Stimulated activated naive CD8-positive, alpha-beta T cell treated with anti-CD3 and anti-CD28 coated beads, Interleukin-15, Interleukin-2, amounts not matched to agents 100 U/mL and 50 U/mL, for 24 hours (primary cell): ENCODE data around the gene MYH6.
"Not testable (repeated sequence)": the region's sequence is repeated elsewhere in the genome, so short reads cannot be mapped to it uniquely, and the experiment has no call there.

Source experiments
- ATAC-seq: fragments of 150-1000 bp; cut with Tn5 transposase; one replicate; pipeline ENCODE4 v1.10.0; 2021
- DNase-seq: peaks from one replicate; pipeline ENCODE4 v3.0.0; 2021

Gene MYH6

DNA sequence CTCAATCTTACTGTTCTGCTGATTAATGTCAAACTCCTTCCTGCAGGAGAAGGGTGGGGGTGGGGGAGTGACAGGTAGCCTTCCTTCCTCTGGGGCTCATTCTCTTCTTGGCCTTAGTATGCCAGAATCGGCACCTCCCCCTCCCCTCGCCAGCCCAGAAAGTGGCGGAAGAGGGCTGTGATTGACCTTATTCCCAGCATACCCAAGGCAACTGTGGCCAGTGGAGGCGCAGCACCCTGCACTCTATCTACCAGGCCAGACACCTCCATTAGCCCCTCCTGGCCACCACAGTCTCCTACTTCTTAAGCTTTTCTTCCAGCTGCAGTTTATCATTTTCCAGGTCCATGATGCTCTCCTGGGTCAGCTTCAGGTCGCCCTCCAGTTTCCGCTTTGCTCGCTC lies 15.5 kb downstream of the MYH6 start:
- no peak for ATAC-seq
- no peak for DNase-seq

DNA sequence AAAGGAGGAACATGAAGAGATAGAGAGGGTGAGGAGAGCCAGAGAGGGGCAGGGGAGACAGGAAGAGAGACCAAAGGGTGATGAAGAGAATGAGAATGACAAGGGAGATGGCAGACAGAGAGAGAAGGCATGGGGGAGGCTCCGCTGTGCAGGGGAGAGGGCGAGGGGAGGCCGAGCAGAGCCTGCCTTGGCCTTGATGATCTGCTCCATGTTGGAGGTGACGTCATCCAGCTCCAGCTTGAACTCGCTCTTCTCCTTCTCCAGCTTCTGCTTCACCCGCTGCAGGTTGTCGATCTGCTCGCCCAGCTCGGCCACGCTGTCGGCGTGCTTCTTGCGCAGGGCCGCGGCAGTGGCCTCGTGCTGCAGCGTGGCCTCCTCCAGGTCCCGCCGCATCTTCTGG lies 18.2 kb downstream of the MYH6 start:
- not testable (repeated sequence) for ATAC-seq, DNase-seq

DNA sequence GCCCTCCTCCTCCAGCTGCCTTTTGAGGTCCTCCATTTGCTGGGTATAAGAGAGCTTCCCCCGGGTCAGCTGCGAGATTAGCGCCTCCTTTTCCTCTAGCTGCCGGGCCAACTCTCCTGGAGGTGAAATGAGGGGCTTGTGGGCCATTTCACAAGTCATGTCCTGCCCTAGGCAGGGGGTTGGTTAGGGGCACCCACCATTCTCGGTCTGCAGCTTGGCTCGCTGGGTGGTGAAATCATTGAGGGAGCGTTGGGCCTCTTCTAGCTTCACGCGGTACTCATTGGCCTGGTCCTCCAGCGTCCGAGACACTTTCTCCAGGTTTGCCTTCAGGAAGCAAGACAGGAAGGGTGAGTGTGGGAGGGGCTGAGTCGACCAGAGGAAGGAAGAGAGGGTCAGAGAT lies 18.7 kb downstream of the MYH6 start:
- ATAC-seq (no peak), DNase-seq (no peak)

DNA sequence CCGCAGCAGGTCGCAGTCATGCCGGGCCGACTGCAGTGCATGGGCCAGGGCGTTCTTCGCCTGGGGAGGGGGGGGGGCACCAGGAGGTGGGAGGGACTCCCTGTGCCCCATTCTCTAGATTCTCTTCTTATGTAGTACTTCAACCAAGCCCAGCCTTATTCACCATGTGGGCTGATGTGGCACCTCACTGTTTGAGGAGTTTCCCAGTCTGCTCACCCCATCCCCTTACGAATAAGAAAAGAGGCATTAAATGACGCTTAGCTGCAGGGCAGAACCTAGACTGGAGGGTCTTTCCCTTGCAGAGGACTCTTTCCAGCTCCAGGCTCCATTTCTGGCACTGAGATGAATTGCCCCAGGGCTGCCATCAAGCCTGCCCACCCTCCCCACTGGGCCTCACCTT lies 19.1 kb downstream of the MYH6 start:
- no peak for ATAC-seq
- DNase-seq: no peak

DNA sequence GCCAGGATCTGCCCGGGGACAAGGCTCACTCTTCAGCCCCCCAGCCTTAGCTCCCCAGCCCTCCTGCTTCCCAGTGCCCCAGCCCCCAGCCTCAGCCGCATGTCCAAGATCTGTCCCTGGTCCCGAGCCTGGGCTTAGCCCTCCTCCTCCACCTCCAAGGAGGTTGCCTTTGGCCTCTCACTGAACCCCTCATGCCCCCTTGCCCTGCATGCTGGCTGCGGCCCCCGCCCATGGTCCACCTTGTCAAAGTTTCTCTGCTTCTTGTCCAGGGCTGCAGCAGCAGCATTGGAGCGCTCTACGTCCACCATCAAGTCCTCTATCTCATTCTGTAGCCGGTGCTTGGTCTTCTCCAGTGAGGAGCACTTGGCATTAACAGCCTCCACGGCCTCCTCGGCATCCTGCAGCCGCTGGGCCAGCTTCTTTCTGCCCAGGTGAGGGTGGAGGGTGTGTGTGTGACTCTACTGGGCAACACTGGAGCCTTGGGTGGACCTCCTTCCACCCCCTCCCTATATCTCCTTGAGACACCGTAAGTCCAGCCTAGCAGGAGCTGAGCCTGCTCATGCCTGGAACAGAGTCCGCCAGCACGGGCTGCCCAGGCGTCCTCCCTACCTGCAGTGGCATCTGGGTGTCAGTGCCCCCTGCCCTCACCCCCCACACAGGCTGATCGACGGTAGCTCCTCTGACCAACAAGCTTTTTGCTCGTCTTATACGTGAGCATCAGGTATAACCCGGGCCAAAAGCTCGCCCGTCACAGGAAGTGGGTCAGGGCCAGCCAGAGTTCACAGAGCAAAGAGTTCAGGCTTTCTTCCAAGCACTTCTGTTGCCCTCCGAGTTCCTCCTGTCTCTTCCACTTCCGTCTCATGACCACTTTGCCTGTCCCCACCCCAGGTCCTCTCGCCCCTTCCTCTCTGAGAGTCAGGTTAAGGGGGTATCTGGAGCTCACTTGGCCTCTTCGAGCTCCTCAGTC lies 19.9 kb downstream of the MYH6 start:
- DNase-seq (no peak), ATAC-seq (no peak)

DNA sequence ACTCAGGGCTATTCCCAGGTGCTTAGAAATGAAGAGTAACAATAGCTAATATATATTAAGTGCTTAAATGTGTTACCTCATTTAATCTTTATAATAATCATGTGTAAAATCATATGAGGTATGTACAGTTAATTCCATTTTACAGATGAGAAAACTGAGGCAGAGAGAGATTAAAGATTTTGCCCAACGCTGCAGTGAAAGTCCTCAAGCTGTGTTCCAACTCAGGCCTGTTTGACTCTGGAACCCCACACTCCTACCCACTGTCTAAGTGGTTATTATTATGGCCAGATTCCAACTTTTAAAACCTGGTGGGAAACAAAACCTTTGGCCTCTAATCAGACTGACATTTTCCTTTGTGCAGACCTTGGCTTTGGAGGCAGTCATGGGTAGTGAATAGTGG lies 21.1 kb downstream of the MYH6 start:
- no peak for DNase-seq
- ATAC-seq: no peak

DNA sequence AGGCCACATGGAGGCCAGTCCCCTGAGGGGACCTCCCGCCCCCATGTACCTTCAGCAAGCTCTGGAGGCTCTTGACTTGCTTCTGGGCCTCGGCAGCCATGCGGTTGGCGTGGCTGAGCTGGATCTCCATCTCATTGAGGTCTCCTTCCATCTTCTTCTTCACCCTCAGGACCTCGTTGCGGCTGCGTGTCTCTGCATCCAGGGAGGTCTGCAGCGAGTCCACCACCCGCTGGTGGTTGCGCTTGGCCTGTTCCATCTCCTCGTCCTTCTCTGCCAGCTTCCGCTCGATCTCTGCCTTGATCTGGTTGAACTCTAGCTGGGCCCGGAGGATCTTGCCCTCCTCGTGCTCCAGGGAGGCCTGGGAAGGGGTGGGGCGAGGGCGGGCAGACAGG lies 21.8 kb downstream of the MYH6 start:
- ATAC-seq, DNase-seq: not testable (repeated sequence)

DNA sequence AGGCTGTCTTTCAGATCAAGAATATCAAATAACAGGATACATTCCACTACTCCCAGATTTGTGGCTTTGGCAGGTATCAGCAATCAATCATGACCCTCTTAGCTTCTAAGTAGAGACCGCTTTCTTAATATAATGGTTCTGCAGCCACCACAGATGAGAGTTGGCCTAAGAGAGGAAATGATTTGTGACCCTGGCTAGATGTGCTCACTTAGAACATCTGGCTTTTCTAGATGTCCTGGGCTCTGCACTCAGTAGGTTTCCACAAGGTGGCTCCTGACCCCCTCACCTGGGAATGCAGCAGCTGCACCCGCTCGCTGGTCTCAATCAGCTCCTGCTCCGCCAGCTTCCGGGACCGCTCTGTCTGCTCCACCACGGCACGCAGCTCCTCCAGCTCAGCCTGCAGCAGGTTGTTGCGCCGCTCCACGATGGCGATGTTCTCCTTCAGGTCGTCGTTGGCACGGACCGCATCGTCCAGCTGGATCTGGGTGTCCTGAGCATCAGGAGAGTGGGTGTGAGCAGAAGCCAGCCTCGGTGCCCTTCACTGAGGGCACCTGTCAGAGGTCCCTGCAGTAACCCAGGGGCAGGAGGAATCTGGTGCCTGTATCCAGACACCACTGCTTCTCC lies 22.3 kb downstream of the MYH6 start:
- no peak for ATAC-seq
- no peak for DNase-seq

GRCh38 chr14:23385244-23385641 lies 22.8 kb downstream of the MYH6 start:
- DNase-seq (no peak), ATAC-seq (no peak)

DNA sequence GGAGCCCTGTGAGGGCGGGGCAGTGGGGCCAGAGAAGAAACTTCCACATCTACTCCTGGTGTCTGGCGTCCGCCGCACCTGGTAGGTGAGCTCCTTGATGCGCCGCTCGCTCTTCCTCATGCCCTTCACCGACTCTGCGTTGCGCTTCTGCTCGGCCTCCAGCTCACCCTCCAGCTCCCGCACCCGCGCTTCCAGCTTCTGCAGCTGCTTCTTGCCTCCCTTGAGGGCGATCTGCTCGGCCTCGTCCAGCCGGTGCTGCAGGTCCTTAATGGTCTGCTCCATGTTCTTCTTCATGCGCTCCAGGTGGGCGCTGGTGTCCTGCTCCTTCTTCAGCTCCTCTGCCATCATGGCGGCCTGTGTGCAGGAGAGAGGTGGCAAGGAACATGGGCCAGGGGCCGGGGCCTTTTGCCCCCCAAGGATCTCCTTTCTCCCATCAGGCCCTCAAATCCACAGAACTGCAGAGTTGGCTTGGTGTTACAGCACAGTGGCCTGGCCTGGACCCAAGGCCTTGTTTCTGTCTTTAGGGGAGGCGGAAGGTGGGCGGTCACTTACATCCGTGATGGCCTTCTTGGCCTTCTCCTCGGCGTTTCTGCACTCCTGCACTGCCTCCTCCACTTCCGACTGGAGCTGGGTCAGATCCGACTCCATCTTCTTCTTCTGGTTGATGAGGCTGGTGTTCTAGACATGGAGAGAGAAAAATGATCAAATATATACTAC lies 23.6 kb downstream of the MYH6 start:
- ATAC-seq (no peak), DNase-seq (no peak)

DNA sequence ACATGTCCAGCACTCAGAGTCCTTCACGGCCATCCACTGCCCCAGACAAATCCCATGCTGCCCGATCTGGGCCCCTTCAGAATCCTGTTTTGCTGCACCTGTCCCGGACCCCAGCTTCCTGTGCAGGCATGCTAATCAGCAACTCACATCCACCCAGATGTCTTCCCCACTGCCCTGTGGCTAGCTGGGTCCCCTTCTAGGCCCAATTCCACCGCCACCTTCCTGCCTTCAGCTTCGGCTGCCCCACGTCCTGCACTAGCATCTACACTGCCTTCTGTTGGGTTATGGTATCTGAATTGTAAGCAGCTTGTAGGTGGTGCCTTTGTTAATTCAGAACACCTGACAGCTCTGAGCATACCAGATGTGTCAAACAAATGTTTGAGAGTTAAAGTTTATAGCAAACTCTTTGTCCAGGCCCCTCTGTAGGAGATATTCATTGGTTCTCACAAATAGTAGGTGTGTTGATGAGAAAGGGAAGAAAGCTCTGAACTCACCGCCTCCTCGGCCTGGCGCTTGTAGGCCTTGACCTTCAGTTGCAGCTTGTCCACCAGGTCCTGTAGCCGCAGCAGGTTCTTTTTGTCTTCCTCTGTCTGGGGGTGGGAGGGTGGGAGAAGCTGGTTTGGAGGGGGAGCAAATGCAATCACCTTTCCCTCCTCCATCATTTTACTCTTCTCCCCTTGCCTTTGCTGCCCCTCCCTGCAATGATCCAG lies 25.2 kb downstream of the MYH6 start:
- no peak for ATAC-seq
- no peak for DNase-seq

DNA sequence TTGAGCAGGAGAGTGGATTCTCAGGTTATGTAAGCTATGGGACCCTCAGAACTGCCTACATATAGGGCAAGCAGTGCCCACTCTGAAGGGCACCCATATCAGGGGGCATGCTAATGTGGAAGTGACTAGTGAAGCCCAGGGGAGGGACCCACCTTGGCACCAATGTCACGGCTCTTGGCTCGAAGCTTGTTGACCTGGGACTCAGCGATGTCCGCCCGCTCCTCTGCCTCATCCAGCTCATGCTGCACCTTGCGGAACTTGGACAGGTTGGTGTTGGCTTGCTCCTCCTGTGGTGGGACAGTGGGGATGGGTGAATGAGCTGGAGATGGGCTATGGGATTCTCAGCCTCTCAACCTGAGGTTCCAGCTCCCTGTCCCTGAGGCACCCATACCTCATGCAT lies 25.8 kb downstream of the MYH6 start:
- ATAC-seq (no peak), DNase-seq (no peak)

GRCh38 chr14:23381871-23382270 lies 26.2 kb downstream of the MYH6 start:
- DNase-seq: no peak
- no peak for ATAC-seq

DNA sequence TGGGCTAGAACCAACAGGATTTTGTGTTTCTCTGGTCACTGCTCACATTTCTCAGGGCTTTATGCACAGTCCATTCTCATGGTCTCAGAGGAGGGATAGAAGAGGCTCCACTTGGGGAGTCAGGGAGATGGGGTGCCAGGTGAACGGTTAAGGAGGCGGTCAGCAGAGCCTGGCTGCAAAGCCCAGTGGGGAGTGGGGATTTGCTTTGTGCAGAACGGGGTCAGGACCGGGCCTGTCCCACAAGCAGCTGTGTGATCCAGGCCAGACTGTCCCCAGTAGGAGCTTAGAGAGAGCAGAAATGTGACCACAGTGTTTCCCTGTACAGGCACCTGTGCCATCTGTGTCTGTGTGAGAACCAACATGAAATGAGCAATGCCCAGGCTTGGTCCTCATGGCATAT lies 27.1 kb downstream of the MYH6 start:
- ATAC-seq (no peak), DNase-seq (no peak)

GRCh38 chr14:23380197-23380914 lies 27.7 kb downstream of the MYH6 start:
- ATAC-seq: no peak
- DNase-seq: no peak

DNA sequence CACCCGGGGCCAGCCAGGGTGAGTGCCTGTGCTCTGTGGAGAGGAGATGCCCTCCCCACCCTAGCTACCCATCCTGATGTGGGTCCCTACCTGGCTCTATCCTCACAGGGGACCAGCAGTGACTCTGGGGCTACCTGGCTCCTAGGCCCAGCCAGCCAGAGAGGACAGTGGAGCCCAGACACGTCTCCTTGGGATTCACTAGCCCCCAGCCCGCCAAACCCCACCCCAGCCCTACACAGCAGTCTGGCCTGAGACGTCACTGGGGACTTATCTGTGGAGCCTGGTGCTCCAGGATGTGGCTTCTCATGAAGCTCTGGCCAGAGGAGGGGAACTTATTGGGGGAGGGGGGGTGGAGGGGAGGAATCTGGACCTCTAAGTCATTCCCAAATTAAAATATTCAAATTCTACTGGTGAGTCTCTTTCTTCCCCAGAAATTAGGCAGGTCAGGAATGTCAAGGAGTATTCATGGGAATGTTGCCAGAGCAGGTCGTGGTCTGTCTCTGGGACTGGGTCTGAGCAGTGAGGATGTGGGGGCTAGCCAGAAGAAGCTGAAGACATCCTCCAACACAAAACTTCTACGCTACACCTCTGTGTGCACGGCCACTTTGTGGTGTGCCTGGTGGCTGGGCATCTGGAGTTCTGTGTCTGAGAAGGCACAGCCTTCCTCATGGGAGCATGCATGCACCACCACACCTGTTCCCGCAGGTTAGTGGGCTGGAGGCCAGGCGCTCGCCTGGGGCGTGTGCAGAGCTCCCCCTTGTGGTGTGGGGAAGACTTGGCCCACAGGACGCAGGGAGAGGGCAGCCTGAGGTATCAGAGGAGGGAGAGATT lies 28.5 kb downstream of the MYH6 start:
- ATAC-seq: peak; percentile 74
- peak; percentile 72 for DNase-seq

DNA sequence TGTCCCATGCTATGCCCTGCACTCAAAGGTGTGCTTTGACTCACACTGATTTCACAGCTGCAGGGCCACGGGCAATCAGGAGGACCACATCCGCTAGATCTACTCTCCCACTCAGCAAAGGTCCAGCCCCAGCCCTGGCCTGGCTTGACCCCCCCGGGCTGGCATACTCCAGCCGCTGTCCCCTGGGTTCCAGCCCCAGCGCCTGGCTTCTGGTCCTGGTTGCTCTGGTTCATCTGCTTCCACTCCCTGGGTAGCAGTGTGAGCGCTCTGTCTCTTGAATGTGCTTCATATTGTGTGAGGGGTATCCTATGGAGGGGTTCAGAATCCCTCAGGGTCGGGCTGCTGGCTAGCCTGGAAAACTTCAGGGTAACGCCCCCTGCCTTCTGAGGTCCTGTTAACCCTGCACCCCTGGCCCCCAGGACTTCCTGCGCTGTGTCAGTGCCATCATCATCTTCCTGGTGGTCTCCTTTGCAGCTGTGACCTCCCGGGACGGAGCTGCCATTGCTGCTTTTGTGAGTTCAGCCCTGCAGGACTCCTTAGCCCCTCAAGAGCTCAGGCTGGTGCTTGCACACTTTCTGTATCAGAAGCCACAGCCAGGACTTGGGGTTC lies 29.4 kb downstream of the MYH6 start:
- ATAC-seq (no peak), DNase-seq (no peak)

- DNase-seq (no peak), ATAC-seq (no peak)
These were observed 30.2 kb downstream of the MYH6 start for GRCh38 chr14:23377573-23378563.

DNA sequence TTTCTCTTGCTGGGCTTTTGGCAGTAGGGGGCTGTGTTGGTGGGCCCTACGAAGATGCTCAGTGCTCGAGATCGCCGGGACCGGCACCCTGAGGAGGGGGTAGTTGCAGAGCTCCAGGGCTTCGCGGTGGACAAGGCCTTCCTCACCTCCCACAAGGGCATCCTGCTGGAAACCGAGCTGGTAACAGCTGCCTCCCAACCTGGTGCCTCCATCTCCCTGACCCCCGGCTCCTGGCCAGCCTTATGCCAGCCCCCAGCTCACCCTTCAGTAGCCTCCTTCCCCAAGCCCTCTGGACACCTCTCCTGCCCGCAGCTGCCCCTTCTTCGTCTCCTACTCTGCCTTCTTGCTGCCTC lies 30.9 kb downstream of the MYH6 start:
- DNase-seq (no peak), ATAC-seq (no peak)
